SU-DHL-6 (cell line): Measurements from ENCODE around the gene PLAAT3.

Experiments used
- CTCF ChIP-seq: fragments of 200-600 bp; sonication (generic); IDR thresholded peaks from one replicate; pipeline ENCODE4 v1.5.1; 2017; ENCODE audit warnings: antibody characterized with exemption, mild to moderate bottlenecking, low read length, moderate library complexity; ENCODE audit not compliant: insufficient read depth, poor library complexity, severe bottlenecking
- EZH2phosphoT487 ChIP-seq: fragments of 200-600 bp; sonication (generic), shearing (Covaris generic); conservative IDR thresholded peaks from 2 replicates; pipeline ENCODE4 v1.6.1; 2018; ENCODE audit warnings: mild to moderate bottlenecking, antibody characterized with exemption, low read length, moderate library complexity, mixed read lengths

GRCh38 chr11:63599211-63600122 is 14.8 kb downstream of the PLAAT3 start:
- no peak for TF ChIP-seq CTCF
- no peak for TF ChIP-seq EZH2phosphoT487
